Right hindlimb (tissue), 1 donor: ENCODE measurements around the gene SATB2.

Experiments used
- DNase-seq: peaks from one replicate; pipeline ENCODE4 v3.0.0-alpha.2; 2018

Gene SATB2

DNA sequence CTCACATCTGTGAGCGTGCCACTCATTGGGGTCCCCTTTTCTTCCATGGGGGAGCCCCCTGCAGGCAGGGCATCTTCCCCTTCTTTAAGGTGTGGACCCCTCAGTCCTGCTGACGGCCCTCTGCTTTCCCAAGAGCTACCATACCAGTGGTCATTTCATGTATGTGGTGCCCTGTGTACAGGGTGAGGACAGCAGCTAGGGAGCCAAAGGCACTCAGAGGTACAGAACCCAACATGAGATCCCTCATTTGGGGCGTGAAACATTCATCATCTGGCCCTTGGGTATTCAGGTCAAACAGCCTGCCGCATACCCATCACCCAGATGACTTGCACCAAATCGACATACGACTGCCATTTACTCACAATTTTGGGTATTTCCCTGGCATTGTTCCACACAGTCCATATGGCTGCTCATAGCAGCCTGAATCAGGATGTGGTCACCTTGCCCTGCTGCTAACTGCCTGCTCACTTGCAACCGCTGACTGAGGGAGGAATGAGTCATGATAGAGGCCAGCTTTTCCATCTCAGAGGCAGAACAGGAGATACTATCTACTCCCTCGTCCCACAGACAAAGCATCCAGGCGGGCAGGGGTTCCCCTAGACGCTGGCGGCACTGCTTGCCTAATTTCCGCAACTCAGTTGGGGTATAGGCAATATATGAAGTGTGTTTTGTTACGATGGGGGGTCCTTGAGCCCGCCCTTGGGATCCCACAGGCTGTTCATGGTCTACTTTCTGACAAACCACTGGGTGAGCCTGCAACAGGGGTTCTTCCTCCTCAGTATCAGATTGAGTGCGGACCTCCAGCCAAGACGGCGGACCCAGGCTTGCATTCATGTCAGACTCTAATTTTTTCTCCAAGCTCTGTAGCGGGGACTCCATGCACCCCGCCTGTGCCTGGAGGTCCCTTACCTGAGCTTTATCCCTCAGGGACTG lies 228.6 kb downstream of the SATB2 start:
- no peak for DNase-seq

DNA sequence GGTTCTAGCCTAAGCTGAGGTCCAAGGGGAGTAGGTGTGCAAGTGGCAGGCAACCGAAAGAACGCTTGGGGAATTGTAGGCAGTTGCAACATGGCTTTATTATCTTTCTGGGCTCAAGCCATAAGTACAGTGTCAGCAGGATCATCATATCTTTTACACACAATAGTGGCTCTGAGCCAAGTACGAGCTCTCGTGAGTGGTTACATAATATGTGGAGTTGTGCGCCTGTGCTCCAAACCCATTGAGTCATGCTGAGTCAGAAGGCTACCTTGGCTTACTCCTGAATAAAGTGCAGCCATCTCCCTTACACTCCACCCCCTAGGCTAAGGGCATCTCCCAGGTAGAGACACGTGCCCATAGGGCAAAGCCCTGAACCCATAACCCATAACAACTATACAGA lies 233.9 kb downstream of the SATB2 start:
- no peak for DNase-seq

DNA sequence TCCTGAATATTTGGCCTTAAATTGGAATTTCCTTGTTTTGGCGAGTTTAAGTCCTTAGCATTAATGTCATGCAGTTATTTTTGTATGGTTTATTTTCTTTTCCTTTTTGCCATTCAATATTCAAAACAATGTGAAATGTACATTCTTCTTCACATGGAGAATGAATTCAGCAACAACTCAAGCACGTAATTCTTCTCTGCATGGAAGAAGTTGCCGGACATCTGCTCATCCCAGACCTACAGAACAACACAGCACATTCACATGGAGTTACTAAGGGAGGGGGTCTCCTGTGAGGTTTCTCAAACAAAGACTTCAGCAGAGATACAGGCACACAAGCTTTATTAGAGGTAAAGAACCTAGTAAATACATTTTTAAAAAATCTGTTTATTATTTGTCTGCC lies 236.8 kb downstream of the SATB2 start:
- DNase-seq = no peak

DNA sequence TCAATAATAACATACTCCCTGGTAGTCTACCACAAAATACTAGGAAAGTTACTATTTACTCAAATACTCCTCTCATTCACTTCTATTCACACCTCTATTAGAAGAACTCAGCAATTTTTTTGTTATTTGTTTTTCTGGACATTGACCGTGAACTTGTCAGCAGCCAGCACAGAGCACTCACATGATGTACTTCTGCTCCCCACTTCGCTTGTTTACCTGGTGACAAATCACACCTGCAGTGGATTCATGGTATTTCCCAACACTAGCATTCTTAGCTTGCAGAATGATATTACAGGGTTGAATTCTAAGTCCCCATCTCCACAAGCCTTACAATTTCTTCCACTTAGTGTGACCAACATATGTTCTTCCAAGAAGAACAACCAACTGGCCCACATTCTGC lies 238.2 kb downstream of the SATB2 start:
- DNase-seq = no peak
